ENCODE measurements around the gene ERVW-1.

ERVW-1 gene

DNA sequence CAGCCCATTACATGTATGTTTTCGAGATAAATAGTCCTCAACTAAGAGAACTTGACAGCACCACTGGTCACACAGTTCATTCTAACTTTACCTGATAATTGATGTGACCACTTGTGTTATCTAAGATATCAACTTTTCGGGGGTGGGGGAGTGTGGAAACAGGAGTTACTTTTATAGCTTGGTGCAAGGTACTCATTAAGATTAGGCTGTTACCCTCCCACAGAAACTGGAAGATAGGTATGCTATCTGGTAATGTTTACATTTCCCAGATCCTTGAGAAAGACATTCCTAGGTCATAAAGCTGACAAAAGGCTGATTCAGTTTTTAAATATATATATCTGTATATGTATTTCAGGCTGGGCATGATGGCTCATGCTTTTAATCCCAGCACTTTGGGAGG, 11.1 kb downstream of the ERVW-1 start:
- Histone ChIP-seq H3K27ac (ENCODE audit: low read length) (no peak overlapping the region), H3K4me1 (ENCODE audit: insufficient read depth, low read length) (no peaks in the 10 kb centered on the region), H3K36me3 (ENCODE audit: insufficient read depth, low read length) (no peaks in the 10 kb centered on the region), H3K4me2 (ENCODE audit: insufficient read depth, low read length) (no peak overlapping the region), H3K9ac (ENCODE audit: low read depth, low read length) (no peak overlapping the region), H3K4me3 (ENCODE audit: low read depth in 1 of 2, low read length in 2 of 2) (no peak overlapping the region), H3K27me3 (ENCODE audit: insufficient read depth, low read length, poor library complexity) (no peaks in the 10 kb centered on the region), H4K20me1 (ENCODE audit: insufficient read depth, low read length) (no peaks in the 10 kb centered on the region), H2AFZ (ENCODE audit: low read depth, low read length) (no peak overlapping the region), H3K9me3 (ENCODE audit: insufficient read depth, low read length, severe bottlenecking) (peaks cover 3% of the 10 kb centered on the region), H3K79me2 (ENCODE audit: insufficient read depth, low read length) (no peaks in the 10 kb centered on the region)
- ATAC-seq (ENCODE audit: insufficient read depth, low read depth) = no peak
- DNase-seq = no peak
- TF ChIP-seq, protein P1, sequence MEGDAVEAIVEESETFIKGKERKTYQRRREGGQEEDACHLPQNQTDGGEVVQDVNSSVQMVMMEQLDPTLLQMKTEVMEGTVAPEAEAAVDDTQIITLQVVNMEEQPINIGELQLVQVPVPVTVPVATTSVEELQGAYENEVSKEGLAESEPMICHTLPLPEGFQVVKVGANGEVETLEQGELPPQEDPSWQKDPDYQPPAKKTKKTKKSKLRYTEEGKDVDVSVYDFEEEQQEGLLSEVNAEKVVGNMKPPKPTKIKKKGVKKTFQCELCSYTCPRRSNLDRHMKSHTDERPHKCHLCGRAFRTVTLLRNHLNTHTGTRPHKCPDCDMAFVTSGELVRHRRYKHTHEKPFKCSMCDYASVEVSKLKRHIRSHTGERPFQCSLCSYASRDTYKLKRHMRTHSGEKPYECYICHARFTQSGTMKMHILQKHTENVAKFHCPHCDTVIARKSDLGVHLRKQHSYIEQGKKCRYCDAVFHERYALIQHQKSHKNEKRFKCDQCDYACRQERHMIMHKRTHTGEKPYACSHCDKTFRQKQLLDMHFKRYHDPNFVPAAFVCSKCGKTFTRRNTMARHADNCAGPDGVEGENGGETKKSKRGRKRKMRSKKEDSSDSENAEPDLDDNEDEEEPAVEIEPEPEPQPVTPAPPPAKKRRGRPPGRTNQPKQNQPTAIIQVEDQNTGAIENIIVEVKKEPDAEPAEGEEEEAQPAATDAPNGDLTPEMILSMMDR (IDR thresholded peaks at IDR 0.05; ENCODE audit: borderline replicate concordance, extremely low read depth, low read length, poor library complexity, severe bottlenecking) = no peak
- no peak for TF ChIP-seq EZH2 (IDR thresholded peaks at IDR 0.05; ENCODE audit: borderline replicate concordance, low read depth, low read length, severe bottlenecking)

DNA sequence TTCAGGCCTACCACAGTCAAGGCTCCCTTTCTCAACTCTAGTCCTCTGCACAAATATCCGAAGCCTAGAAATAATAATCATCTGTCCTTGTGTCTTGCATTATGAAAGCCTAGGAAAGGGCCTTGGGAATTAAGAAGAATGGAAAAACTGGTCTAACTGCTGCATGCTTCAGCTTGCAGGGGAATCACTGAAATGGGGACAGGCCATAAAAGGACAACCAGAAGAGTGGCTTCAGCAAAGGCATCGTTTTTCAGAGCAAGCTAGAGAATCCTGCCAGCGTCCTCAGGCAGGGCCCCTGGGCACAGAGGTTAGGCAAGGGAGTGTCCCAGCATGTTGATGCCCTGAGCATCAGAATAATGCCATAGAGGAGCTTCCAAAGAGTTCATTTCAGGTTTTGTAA, 13.2 kb downstream of the ERVW-1 start:
- Histone ChIP-seq H3K4me2 (ENCODE audit: insufficient read depth, low read length) (no peak overlapping the region), H4K20me1 (ENCODE audit: insufficient read depth, low read length) (no peaks in the 10 kb centered on the region)

DNA sequence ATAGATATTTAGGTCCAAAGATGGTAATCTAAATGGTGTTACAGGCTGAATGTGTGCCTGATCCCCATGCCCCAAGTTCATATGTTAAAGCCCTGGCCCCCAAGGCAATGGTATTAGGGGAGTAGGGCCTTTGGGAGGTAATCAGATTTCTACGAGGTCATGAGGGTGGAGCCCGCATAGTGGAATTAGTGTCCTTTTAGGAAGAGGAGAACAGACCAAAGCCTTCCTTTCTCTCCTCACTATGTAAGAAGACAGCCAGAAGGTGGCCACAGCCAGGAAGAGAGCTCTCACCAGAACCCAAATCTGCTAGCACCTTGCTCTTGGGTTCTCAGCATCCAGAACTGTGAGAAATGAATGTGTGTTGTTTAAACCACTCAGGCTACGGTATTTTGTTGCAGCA, 15.2 kb downstream of the ERVW-1 start:
- H2AFZ ChIP-seq (ENCODE audit: low read depth, low read length) = no peak overlapping the region
- H3K4me2 ChIP-seq (ENCODE audit: insufficient read depth, low read length) = no peak overlapping the region
- DNase-seq (no peak), ATAC-seq (ENCODE audit: insufficient read depth, low read depth) (no peak)
- no peaks in the 10 kb centered on the region for H3K27me3 ChIP-seq (ENCODE audit: insufficient read depth, low read length, poor library complexity)
- no peaks in the 10 kb centered on the region for H3K9me3 ChIP-seq (ENCODE audit: insufficient read depth, low read length, severe bottlenecking)
- no peak overlapping the region for H3K9ac ChIP-seq (ENCODE audit: low read depth, low read length)
- no peaks in the 10 kb centered on the region for H3K36me3 ChIP-seq (ENCODE audit: insufficient read depth, low read length)
- no peak overlapping the region for H3K4me3 ChIP-seq (ENCODE audit: low read depth in 1 of 2, low read length in 2 of 2)
- H3K79me2 ChIP-seq (ENCODE audit: insufficient read depth, low read length) = no peaks in the 10 kb centered on the region
- TF ChIP-seq, protein P1 (IDR thresholded peaks at IDR 0.05; ENCODE audit: borderline replicate concordance, extremely low read depth, low read length, poor library complexity, severe bottlenecking) = no peak
- TF ChIP-seq EZH2 (IDR thresholded peaks at IDR 0.05; ENCODE audit: borderline replicate concordance, low read depth, low read length, severe bottlenecking) = no peak
- no peaks in the 10 kb centered on the region for H4K20me1 ChIP-seq (ENCODE audit: insufficient read depth, low read length)
- H3K4me1 ChIP-seq (ENCODE audit: insufficient read depth, low read length) = no peaks in the 10 kb centered on the region
- no peak overlapping the region for H3K27ac ChIP-seq (ENCODE audit: low read length)

More for the DNA sequence above, 13.2 kb downstream of the ERVW-1 start:
- H3K79me2 ChIP-seq (ENCODE audit: insufficient read depth, low read length) = no peaks in the 10 kb centered on the region
- no peaks in the 10 kb centered on the region for H3K4me1 ChIP-seq (ENCODE audit: insufficient read depth, low read length)
- TF ChIP-seq, protein P1 (IDR thresholded peaks at IDR 0.05; ENCODE audit: borderline replicate concordance, extremely low read depth, low read length, poor library complexity, severe bottlenecking) = no peak
- TF ChIP-seq EZH2 (IDR thresholded peaks at IDR 0.05; ENCODE audit: borderline replicate concordance, low read depth, low read length, severe bottlenecking) = no peak
- H3K4me3 ChIP-seq (ENCODE audit: low read depth in 1 of 2, low read length in 2 of 2) = no peak overlapping the region
- no peaks in the 10 kb centered on the region for H3K36me3 ChIP-seq (ENCODE audit: insufficient read depth, low read length)
- ATAC-seq (ENCODE audit: insufficient read depth, low read depth) = no peak
- peaks cover 3% of the 10 kb centered on the region for H3K9me3 ChIP-seq (ENCODE audit: insufficient read depth, low read length, severe bottlenecking)
- DNase-seq = no peak
- H2AFZ ChIP-seq (ENCODE audit: low read depth, low read length) = no peak overlapping the region
- H3K27me3 ChIP-seq (ENCODE audit: insufficient read depth, low read length, poor library complexity) = no peaks in the 10 kb centered on the region
- H3K9ac ChIP-seq (ENCODE audit: low read depth, low read length) = no peak overlapping the region
- no peak overlapping the region for H3K27ac ChIP-seq (ENCODE audit: low read length)

All from DND-41 (cell line).